GM20000 (cell line): ENCODE data around the gene ARHGAP26.

ENCODE experiments used
- DNase-seq: peaks from one replicate; pipeline ENCODE4 v3.0.0; 2012; ENCODE audit warnings: low spot score
- CTCF ChIP-seq: IDR thresholded peaks from 2 replicates; pipeline ENCODE4 v1.5.1; 2012; ENCODE audit warnings: mild to moderate bottlenecking, control low read depth; ENCODE audit errors: extremely low read depth, missing control alignments

Gene ARHGAP26

GRCh38 chr5:143192191-143192900, 422.2 kb downstream of the ARHGAP26 start:
- TF ChIP-seq CTCF = no peak
- no peak for DNase-seq

GRCh38 chr5:143194206-143194605, 424.0 kb downstream of the ARHGAP26 start:
- DNase-seq = no peak

GRCh38 chr5:143194713-143195112, 424.5 kb downstream of the ARHGAP26 start:
- DNase-seq = no peak
- no peak for TF ChIP-seq CTCF

More at GRCh38 chr5:143194206-143194605, 424.0 kb downstream of the ARHGAP26 start:
- no peak for TF ChIP-seq CTCF

GRCh38 chr5:143195491-143195890, 425.3 kb downstream of the ARHGAP26 start:
- TF ChIP-seq CTCF = no peak
- DNase-seq = no peak

- no peak for DNase-seq
- no peak for TF ChIP-seq CTCF
These were observed 426.6 kb downstream of the ARHGAP26 start for GRCh38 chr5:143196601-143197259.

GRCh38 chr5:143197260-143197656, 427.1 kb downstream of the ARHGAP26 start:
- no peak for DNase-seq
- no peak for TF ChIP-seq CTCF

GRCh38 chr5:143198332-143198731, 428.2 kb downstream of the ARHGAP26 start:
- no peak for TF ChIP-seq CTCF
- no peak for DNase-seq
